22Rv1 (cell line): ENCODE measurements around the gene PDCL3.

Experiments
- H3K27ac ChIP-seq: fragments of 450-650 bp; 2 replicates; pipeline ENCODE4 v1.5.1; 2017
- ZFX ChIP-seq: fragments of 450-650 bp; IDR thresholded peaks from 2 replicates; pipeline ENCODE4 v1.6.1; 2017; ENCODE audit warnings: antibody characterized with exemption, borderline replicate concordance
- TF ChIP-seq, protein P1 (sequence below): fragments of 450-650 bp; IDR thresholded peaks from 2 replicates; pipeline ENCODE4 v1.5.1; 2017; ENCODE audit warnings: mild to moderate bottlenecking

Gene PDCL3

DNA sequence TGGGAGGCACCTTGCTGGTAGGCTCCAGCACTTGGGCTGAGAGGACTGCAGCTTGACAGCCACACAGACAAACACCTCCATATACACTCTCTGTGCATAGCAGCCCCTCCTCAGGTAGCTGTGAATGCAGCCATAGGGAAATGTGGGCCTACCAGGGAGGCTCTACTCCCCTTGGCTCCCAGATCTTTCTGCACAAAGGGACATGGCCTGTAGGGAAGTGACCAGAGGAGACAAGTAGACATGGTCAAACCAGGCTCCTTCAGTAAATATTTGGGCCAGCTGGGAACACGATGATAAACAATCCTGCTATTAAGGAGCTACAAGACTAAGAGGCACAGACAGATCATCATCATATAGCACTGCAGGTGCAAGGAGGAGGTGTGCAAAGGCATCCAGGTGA lies 35.9 kb upstream of the PDCL3 start:
- TF ChIP-seq ZFX, result no peak
- TF ChIP-seq, protein P1, sequence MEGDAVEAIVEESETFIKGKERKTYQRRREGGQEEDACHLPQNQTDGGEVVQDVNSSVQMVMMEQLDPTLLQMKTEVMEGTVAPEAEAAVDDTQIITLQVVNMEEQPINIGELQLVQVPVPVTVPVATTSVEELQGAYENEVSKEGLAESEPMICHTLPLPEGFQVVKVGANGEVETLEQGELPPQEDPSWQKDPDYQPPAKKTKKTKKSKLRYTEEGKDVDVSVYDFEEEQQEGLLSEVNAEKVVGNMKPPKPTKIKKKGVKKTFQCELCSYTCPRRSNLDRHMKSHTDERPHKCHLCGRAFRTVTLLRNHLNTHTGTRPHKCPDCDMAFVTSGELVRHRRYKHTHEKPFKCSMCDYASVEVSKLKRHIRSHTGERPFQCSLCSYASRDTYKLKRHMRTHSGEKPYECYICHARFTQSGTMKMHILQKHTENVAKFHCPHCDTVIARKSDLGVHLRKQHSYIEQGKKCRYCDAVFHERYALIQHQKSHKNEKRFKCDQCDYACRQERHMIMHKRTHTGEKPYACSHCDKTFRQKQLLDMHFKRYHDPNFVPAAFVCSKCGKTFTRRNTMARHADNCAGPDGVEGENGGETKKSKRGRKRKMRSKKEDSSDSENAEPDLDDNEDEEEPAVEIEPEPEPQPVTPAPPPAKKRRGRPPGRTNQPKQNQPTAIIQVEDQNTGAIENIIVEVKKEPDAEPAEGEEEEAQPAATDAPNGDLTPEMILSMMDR, result no peak
- no peak overlapping the region for H3K27ac ChIP-seq

DNA sequence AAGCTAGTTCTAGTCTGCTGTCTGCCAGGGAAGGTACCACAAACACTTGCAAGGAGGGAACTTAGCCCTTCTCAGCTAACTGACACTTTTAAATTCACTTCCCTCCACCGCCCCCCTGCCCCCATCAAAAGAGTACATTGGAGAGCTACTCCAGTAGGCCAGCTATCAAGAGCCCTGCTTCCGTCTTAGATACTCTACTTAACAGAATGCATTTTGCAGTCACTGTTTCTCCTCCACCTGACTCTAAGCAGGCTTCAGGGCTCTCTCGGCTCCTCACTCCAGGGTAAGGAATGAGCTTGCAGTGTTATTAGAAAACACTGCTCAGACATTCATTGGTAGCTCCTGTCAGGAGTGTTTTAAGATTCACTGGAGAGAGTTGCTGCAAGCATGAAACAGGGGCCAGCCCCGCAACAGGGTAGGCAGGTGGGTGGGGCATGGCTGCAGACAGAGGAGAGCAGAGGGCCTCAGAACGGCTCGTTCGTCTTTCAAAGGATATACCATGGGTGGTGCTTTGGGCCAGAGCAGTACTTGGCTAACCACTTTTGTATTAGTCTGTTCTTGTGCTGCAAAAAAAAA lies 35.3 kb upstream of the PDCL3 start:
- TF ChIP-seq ZFX, result no peak
- TF ChIP-seq, protein P1, result no peak
- H3K27ac ChIP-seq, result no peak overlapping the region

DNA sequence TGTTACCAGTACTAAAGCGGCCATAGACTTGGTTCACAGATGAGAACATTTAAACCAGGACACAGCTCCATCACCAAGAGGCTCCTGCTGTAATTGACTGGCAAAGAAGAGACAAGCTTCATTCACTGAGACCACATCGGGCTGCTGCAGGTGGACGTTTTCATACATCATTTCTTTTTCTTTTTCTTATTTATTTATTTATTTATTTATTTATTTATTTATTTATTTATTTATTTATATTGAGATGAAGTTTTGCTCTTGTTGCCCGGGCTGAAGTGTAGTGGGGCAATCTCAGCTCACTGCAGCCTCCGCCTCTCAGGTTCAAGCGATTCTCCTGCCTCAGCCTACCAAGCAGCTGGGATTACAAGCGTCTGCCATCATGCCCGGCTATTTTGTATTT lies 33.6 kb upstream of the PDCL3 start:
- no peak for TF ChIP-seq ZFX
- TF ChIP-seq, protein P1, result no peak

DNA sequence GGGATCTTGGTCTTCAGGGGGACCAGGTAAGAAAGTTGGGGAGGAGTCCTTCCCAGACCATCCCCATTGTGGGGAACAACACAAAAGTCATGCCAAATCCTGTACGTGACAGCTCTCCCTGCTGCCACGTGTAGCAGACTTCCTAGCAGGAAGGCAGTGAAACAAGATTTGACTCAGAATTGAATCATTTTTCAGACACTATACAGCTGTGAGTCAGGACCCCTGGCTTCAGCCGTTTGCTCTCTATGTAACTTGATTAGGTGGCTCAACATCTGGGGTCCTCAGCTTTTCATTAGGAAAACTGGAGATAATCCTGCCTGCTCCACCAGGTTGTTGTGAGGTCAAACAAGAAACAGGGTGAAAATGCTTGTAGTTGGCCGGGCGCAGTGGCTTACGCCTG lies 32.9 kb upstream of the PDCL3 start:
- no peak for TF ChIP-seq ZFX
- TF ChIP-seq, protein P1, result no peak
- no peak overlapping the region for H3K27ac ChIP-seq

More for the DNA sequence above, 33.6 kb upstream of the PDCL3 start:
- H3K27ac ChIP-seq, result no peak overlapping the region

DNA sequence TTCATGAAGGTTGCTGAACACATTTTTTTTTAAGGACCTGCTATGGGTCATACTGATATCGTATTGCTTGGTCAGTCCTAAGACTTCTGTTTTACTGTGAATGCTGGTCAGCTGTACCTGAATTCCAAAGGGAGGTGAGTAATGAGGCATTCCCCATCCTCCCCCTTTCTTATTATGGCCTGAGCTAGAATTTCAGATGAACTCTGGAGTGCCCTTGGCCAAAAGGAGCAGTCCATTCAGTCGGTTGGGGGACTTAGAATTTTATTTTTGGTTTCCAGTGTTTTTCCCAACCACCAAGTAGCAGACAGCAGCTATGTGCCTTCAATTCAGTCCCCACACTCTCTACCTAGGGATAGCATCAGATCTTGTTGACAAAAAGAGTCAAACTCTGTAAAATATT lies 26.9 kb upstream of the PDCL3 start:
- TF ChIP-seq ZFX, result no peak
- TF ChIP-seq, protein P1, result no peak
- H3K27ac ChIP-seq, result no peak overlapping the region

DNA sequence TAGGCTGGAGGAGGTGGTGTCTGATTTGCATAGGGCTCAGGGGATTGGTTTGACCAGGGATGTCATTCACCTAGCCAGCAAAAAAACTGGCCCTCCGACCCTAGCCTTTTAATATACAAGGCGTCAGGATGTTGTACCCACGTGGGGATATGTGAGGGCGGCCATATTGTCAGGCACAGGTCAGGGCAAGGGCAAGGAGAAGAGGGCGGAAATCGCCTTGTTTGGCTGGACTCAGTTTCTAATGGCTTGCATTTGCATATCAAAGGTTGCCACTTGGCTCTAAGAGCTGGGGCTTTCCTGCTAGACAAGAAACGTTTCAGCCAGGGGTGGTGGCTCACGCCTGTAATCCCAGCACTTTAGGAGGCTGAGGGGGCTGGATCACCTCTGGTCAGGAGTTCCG lies 24.9 kb upstream of the PDCL3 start:
- TF ChIP-seq ZFX, result no peak
- TF ChIP-seq, protein P1, result no peak

DNA sequence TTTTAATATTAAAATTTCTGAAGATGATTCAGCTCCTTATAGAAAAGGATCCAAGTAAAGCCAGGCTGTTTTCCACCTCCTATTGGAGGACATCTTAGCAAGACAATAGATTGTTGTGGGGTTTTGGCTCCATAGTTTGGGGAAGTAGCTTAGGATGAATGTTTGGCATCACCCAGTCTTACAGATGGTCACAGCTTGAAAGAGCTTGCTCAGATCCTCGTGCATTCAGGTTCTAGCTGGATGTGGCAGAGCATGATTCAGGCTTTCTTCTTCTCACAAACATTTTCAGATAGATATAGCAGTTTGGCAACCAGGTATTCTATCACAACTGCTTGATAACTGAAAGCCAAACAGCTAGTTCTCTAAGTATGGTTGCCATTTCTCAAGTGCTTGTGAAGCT lies 23.6 kb upstream of the PDCL3 start:
- no peak overlapping the region for H3K27ac ChIP-seq
- TF ChIP-seq, protein P1, result no peak
- no peak for TF ChIP-seq ZFX

More for the DNA sequence above, 24.9 kb upstream of the PDCL3 start:
- H3K27ac ChIP-seq, result no peak overlapping the region
